GM23338 (cell line): ENCODE measurements around the gene FIGNL1. TPM values are rescaled to one million over a fixed set of nuclear protein-coding genes. Genes with fewer than 3 reads are reported as not detected.
A peak's percentile ranks its signal among the peaks of the same experiment; 100 is the strongest.

ENCODE experiments used
- ATAC-seq: fragments of 200-7000 bp; cut with Tn5 transposase; 3 replicates; pipeline ENCODE4 v1.9.1; 2020
- DNase-seq: peaks from one replicate; pipeline ENCODE4 v3.0.0-alpha.2; 2015; ENCODE audit warnings: low spot score
- H2AFZ ChIP-seq: fragments of 200-600 bp; sonication (generic); 2 replicates; pipeline ENCODE4 v1.8.0; 2016; ENCODE audit warnings: antibody characterized with exemption, mild to moderate bottlenecking, moderate library complexity
- H3F3A ChIP-seq: fragments of 200-600 bp; sonication (generic); replicated peaks from 2 replicates; pipeline ENCODE4 v1.8.0; 2017; ENCODE audit warnings: antibody characterized with exemption, mixed run types, low read depth
- H3K27ac ChIP-seq: fragments of 200-600 bp; sonication (generic); 2 replicates; pipeline ENCODE4 v1.6.1; 2016; ENCODE audit warnings: low read depth
- H3K27me3 ChIP-seq: fragments of 200-600 bp; sonication (generic); 2 replicates; pipeline ENCODE4 v1.8.0; 2016; ENCODE audit warnings: mild to moderate bottlenecking, mixed run types, moderate library complexity; ENCODE audit not compliant: insufficient read depth
- H3K36me3 ChIP-seq: fragments of 200-600 bp; sonication (generic); 2 replicates; pipeline ENCODE4 v1.8.0; 2016; ENCODE audit warnings: mild to moderate bottlenecking; ENCODE audit not compliant: insufficient read depth
- H3K4me1 ChIP-seq: fragments of 200-600 bp; sonication (generic); 2 replicates; pipeline ENCODE4 v1.8.0; 2016; ENCODE audit warnings: mild to moderate bottlenecking, moderate library complexity; ENCODE audit not compliant: insufficient read depth
- H3K4me2 ChIP-seq: fragments of 200-600 bp; sonication (generic); 2 replicates; pipeline ENCODE4 v1.7.1; 2017; ENCODE audit warnings: mixed run types
- H3K4me3 ChIP-seq: fragments of 200-600 bp; sonication (generic); 2 replicates; pipeline ENCODE4 v1.6.1; 2016; ENCODE audit warnings: mixed run types
- H3K79me2 ChIP-seq: fragments of 200-600 bp; sonication (generic); replicated peaks from 2 replicates; pipeline ENCODE4 v1.8.0; 2017; ENCODE audit warnings: mild to moderate bottlenecking; ENCODE audit not compliant: insufficient read depth
- H3K9me2 ChIP-seq: fragments of 200-600 bp; sonication (generic); 2 replicates; pipeline ENCODE4 v1.8.0; 2017; ENCODE audit not compliant: insufficient read depth
- H4K20me1 ChIP-seq: fragments of 200-600 bp; sonication (generic); replicated peaks from 2 replicates; pipeline ENCODE4 v1.8.0; 2017; ENCODE audit warnings: mild to moderate bottlenecking; ENCODE audit not compliant: insufficient read depth
- H3K27ac Mint-ChIP-seq: 2 replicates; pipeline ENCODE4 v1.8.0; 2020; ENCODE audit warnings: inconsistent platforms, mild to moderate bottlenecking, moderate library complexity, mixed read lengths
- H3K27me3 Mint-ChIP-seq: 3 replicates; pipeline ENCODE4 v1.8.0; 2022; ENCODE audit warnings: low read depth, mild to moderate bottlenecking, moderate library complexity, mixed read lengths, inconsistent platforms; ENCODE audit not compliant: insufficient read depth, poor library complexity
- H3K36me3 Mint-ChIP-seq: 3 replicates; pipeline ENCODE4 v1.8.0; 2021; ENCODE audit warnings: low read depth, mild to moderate bottlenecking, inconsistent platforms, moderate library complexity, mixed read lengths
- H3K4me1 Mint-ChIP-seq: 3 replicates; pipeline ENCODE4 v1.8.0; 2020; ENCODE audit warnings: mild to moderate bottlenecking, inconsistent platforms, mixed read lengths
- H3K4me3 Mint-ChIP-seq: 3 replicates; pipeline ENCODE4 v1.8.0; 2021; ENCODE audit warnings: moderate library complexity, mild to moderate bottlenecking, inconsistent platforms, mixed read lengths
- H3K9me3 Mint-ChIP-seq: 3 replicates; pipeline ENCODE4 v1.8.0; 2020; ENCODE audit warnings: moderate library complexity, mild to moderate bottlenecking, inconsistent platforms, mixed read lengths
- CTCF ChIP-seq, 2 experiments: fragments of 200-600 bp in 1 of 2; sonication (generic) in 1 of 2; conservative IDR thresholded peaks; 2 replicates each; pipeline versions ENCODE4 v1.5.1 to v1.6.1; 2016 to 2017; ENCODE audit warnings: antibody characterized with exemption in 2 of 2, low read depth in 2 of 2, mild to moderate bottlenecking in 2 of 2, moderate library complexity in 1 of 2
- NANOG ChIP-seq: IDR thresholded peaks from 2 replicates; pipeline ENCODE4 v1.6.1; 2016; ENCODE audit warnings: antibody characterized with exemption, borderline replicate concordance
- ZNF114 ChIP-seq: fragments of 250-450 bp; sonication (Bioruptor Pico); IDR thresholded peaks from 2 replicates; pipeline ENCODE4 v1.5.0; 2020; ENCODE audit warnings: mild to moderate bottlenecking, moderate library complexity
- ZNF331 ChIP-seq: fragments of 250-450 bp; sonication (Bioruptor Pico); IDR thresholded peaks from 2 replicates; pipeline ENCODE4 v1.5.0; 2020; ENCODE audit warnings: low read depth, mild to moderate bottlenecking, moderate library complexity
- polyA plus RNA-seq: library from polyadenylated mRNA; unstranded; fragments of >200 nt; fragmentation: Nextera tagmentation; extraction: Ambion mirVana; gene quantifications from 2 replicates; pipeline ENCODE4 v1.2.1, GENCODE V29; 2016
- total RNA-seq: library from RNA; depleted of rRNA; stranded (reverse); fragments of >200 nt; shearing (Covaris generic); gene quantifications from 2 replicates; pipeline ENCODE4 v1.2.3, GENCODE V29; 2014
- TF ChIP-seq, protein P1 (sequence below): IDR thresholded peaks from one replicate; pipeline ENCODE4 v1.6.1; 2018; ENCODE audit warnings: antibody characterized with exemption; ENCODE audit not compliant: unreplicated experiment

FIGNL1 gene
- total and polyA plus RNA-seq, 2 experiments from 2014 or later = 6.6 to 24.9 TPM

DNA sequence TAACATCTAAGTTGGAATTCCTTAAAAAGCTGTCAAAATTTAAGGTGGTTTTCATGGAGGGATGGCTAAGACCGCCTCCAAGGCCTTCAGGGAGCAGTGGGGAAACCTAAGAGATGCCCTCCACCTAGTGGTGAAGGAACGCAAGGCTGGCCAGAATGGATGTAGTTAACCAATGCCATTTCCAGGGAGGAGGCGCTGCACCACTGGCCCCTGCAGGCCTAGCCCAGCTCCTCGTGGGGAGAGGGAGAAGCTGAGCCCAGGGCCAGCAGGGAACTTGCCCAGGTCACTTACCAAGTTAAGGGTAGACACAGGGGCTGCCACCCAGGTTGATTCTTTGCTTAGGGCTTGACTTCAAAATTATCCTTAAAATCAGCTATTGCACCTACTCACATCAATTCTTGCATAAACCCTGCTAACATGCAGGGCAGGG is 32.0 kb downstream of the FIGNL1 start:
- no peaks in the 10 kb centered on the region for H3K9me3 Mint-ChIP-seq
- H3K36me3 Mint-ChIP-seq = no peaks in the 10 kb centered on the region
- no peak overlapping the region for H3K27ac ChIP-seq
- no peak overlapping the region for H3K27ac Mint-ChIP-seq
- no peak overlapping the region for H3K4me3 Mint-ChIP-seq
- ATAC-seq (peak; percentile 97), DNase-seq (peak; percentile 96)
- no peaks in the 10 kb centered on the region for H3F3A ChIP-seq
- H3K4me3 ChIP-seq = no peak overlapping the region
- 0 out of 2 replicates have a peak, but pooled peaks cover 5% of the 10 kb centered on the region for H3K9me2 ChIP-seq
- no peaks in the 10 kb centered on the region for H4K20me1 ChIP-seq
- H3K27me3 Mint-ChIP-seq = peaks cover 3% of the 10 kb centered on the region
- H3K79me2 ChIP-seq = no peaks in the 10 kb centered on the region
- H3K4me1 ChIP-seq = peaks cover 22% of the 10 kb centered on the region
- H3K36me3 ChIP-seq = no peaks in the 10 kb centered on the region
- peaks cover 29% of the 10 kb centered on the region for H3K4me1 Mint-ChIP-seq
- H2AFZ ChIP-seq = peak overlapping the region; percentile 28; the same call in 1 of the 2 replicates
- H3K4me2 ChIP-seq = no peak overlapping the region
- no peaks in the 10 kb centered on the region for H3K27me3 ChIP-seq
- TF ChIP-seq CTCF (conservative IDR thresholded peaks at IDR 0.05; ENCODE audit: low read depth in 2 of 2) = peak; percentile 89 to 97
- TF ChIP-seq, protein P1, sequence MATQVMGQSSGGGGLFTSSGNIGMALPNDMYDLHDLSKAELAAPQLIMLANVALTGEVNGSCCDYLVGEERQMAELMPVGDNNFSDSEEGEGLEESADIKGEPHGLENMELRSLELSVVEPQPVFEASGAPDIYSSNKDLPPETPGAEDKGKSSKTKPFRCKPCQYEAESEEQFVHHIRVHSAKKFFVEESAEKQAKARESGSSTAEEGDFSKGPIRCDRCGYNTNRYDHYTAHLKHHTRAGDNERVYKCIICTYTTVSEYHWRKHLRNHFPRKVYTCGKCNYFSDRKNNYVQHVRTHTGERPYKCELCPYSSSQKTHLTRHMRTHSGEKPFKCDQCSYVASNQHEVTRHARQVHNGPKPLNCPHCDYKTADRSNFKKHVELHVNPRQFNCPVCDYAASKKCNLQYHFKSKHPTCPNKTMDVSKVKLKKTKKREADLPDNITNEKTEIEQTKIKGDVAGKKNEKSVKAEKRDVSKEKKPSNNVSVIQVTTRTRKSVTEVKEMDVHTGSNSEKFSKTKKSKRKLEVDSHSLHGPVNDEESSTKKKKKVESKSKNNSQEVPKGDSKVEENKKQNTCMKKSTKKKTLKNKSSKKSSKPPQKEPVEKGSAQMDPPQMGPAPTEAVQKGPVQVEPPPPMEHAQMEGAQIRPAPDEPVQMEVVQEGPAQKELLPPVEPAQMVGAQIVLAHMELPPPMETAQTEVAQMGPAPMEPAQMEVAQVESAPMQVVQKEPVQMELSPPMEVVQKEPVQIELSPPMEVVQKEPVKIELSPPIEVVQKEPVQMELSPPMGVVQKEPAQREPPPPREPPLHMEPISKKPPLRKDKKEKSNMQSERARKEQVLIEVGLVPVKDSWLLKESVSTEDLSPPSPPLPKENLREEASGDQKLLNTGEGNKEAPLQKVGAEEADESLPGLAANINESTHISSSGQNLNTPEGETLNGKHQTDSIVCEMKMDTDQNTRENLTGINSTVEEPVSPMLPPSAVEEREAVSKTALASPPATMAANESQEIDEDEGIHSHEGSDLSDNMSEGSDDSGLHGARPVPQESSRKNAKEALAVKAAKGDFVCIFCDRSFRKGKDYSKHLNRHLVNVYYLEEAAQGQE = no peak

DNA sequence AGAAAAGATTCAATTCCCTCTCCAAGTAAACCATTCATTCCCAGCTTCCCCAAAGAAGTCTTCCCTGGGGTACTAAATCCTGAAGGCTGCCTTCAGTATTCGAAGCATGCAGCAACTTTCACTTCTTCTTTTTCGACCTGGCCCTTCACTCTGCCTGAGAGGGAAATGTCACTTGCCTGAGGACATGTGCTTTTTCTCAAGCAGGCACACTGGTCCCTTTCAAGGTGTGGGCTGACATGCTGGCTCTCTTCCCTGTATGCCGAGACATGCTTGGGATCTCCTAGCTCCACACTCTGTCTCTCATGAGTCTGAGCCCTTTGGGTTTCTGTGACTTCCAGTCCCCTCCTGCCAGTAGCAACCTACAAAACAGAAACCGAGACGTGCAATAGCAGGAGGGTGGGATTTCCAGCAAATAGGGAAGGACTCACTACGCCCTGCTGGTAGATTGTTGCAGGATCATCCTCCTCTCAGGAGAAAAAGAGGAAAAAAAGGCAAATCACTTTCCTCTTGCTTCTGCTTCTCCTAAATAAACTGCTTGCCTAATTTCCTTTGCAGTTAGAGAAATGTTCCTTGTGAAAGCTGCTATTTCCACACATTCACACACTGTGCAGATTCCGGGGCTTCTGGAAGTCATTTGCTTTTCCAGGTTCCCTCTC is 33.5 kb downstream of the FIGNL1 start:
- ATAC-seq (no peak), DNase-seq (peak; percentile 28)
- H2AFZ ChIP-seq = peak overlapping the region; percentile 35; the same call in 1 of the 2 replicates

More for the DNA sequence above, 33.5 kb downstream of the FIGNL1 start:
- H3K27me3 ChIP-seq = no peaks in the 10 kb centered on the region
- Mint-ChIP-seq H3K36me3 (no peaks in the 10 kb centered on the region), H3K4me3 (no peak overlapping the region), H3K9me3 (no peaks in the 10 kb centered on the region), H3K27me3 (peaks cover 4% of the 10 kb centered on the region), H3K4me1 (peaks cover 34% of the 10 kb centered on the region), H3K27ac (no peak overlapping the region)
- H3K36me3 ChIP-seq = no peaks in the 10 kb centered on the region
- H3K79me2 ChIP-seq = no peaks in the 10 kb centered on the region
- H3K9me2 ChIP-seq = 0 out of 2 replicates have a peak, but pooled peaks cover 4% of the 10 kb centered on the region
- H4K20me1 ChIP-seq = no peaks in the 10 kb centered on the region
- no peak overlapping the region for H3K4me2 ChIP-seq
- no peak overlapping the region for H3K4me3 ChIP-seq
- H3K4me1 ChIP-seq = peaks cover 22% of the 10 kb centered on the region
- no peak for TF ChIP-seq ZNF114 (CRISPR knock-in tag)
- no peak for TF ChIP-seq ZNF331
- no peak for TF ChIP-seq NANOG
- TF ChIP-seq, protein P1 = no peak
- H3K27ac ChIP-seq = no peak overlapping the region
- H3F3A ChIP-seq = no peaks in the 10 kb centered on the region
